NT2/D1 (cell line): ENCODE results near the gene PIK3CB.

Source experiments
- YY1 ChIP-seq: IDR thresholded peaks from 2 replicates; pipeline ENCODE4 v1.6.1; 2011; ENCODE audit not compliant: insufficient read length, insufficient read depth
- ZNF274 ChIP-seq: IDR thresholded peaks from 2 replicates; pipeline ENCODE4 v1.6.1; 2011; ENCODE audit warnings: mild to moderate bottlenecking, low read depth, low read length

- TF ChIP-seq YY1 = no peak
- TF ChIP-seq ZNF274 = no peak
Observed at GRCh38 chr3:138638641-138639040, 196.1 kb downstream of the PIK3CB start.
